ENCODE data around the gene PSMF1.

PSMF1 gene, protein sequence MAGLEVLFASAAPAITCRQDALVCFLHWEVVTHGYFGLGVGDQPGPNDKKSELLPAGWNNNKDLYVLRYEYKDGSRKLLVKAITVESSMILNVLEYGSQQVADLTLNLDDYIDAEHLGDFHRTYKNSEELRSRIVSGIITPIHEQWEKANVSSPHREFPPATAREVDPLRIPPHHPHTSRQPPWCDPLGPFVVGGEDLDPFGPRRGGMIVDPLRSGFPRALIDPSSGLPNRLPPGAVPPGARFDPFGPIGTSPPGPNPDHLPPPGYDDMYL

DNA sequence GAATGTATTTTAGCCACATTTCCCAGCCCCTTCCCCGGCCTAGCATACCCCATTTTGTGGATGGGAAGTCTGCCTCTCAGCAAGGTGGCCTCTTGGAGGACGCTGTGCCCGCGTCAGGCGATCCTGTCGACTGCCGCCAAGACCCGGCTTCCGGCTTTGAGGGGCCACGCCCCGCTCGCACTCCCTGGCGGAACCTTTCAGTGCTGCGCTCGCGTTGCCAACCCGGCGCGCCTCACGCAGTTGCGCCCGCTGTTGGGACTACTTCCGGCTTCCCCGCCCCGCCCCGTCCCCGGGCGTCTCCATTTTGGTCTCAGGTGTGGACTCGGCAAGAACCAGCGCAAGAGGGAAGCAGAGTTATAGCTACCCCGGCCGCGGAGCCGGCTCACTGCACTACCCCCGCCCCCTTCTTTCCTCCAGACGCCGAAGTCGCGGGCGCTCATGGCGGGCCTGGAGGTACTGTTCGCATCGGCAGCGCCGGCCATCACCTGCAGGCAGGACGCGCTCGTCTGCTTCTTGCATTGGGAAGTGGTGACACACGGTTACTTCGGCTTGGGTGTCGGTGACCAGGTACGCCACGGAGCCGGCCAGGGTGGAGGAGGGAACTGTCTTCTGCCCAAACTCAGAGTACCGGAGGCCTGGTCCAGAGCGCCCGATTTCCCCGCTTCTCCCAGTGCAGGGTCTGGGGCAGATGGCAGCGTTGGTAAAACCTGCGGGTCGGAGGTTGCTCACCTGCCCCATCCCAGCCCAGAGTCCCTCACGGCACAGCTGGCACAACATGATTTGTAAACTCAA, at the start of gene PSMF1:
PSMF1 (plus strand) TSS at position 267 of the 792 bp plus-strand sequence; CDS start at position 439, 172 bp downstream.
- DNase-seq, result peak; percentile 46 to 95 (median 87)

DNA sequence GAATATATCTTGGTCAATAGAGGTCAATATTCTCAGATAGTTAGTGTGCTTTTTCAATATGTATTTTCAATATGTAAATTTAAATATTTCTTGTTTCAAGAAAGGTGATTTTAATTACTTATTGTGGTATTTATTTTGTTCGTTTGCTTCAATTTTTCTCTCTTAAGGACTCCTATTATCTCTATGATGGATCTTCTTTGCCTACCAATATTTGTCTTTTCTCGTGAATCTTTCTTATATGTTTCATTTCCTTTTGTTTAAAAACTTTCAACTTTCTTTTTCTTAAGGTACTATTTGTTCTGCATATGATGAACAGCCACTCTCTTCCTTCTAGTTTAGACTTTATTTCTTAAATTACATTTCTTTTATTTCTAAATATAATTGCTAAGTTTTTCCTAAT, 46.1 kb upstream of the PSMF1 start:
- DNase-seq, result no peak

- DNase-seq, result no peak
These were observed 42.8 kb upstream of the PSMF1 start for GRCh38 chr20:1075616-1076015.

DNA sequence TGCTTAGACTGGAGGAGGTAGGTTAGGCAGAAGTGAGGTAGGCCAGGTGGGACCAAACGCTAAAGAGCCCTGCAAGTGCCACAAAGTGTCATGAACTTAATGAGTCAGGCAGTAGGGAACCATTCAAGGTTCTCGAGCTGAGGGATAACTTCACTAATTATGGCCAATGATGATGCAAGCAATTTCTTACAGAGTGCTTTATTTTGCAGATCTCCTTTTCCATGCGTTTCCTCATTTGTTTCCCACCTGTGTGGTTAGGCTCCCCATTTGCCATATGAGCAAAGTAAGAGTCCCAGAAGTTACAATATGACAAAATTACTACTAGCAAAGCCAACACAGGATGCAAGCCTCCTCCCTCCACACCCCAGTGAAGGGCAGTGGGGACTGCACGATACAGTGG, 36.5 kb upstream of the PSMF1 start:
- no peak for DNase-seq

GRCh38 chr20:1083431-1084080, 34.8 kb upstream of the PSMF1 start:
- DNase-seq, result no peak

GRCh38 chr20:1085492-1086276, 32.7 kb upstream of the PSMF1 start:
- DNase-seq, result no peak

- no peak for DNase-seq
These were observed 31.9 kb upstream of the PSMF1 start for GRCh38 chr20:1086277-1087213.

DNA sequence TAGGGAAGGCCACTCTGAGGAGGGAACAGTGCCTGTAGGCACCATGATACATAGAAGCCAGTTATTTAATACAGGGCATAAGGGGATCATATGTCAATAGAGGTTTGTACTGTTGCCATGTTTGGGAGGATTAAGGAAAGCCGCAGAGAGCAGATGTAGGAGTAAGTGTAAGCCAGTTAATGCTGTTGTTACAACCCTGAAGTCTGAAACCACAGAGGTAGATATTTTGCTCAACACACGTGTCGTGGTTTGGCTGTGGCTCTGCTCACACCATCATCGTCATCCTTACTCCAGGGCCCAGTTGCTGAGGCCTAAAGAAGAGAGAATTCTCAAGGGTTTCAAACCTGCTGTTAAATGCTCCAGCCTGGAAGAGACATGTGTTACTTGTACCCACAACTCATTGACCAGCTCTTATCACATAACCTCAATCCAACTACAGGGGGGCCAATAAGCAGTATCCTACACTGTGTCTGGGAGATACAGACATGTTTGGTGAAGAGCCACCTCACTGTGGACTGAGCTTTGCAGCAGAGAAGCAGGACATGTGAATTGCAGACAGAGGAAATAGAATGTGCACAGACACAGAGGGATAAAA, 31.0 kb upstream of the PSMF1 start:
- DNase-seq, result no peak

- DNase-seq, result no peak
These were observed 23.7 kb upstream of the PSMF1 start for GRCh38 chr20:1094751-1095150.

DNA sequence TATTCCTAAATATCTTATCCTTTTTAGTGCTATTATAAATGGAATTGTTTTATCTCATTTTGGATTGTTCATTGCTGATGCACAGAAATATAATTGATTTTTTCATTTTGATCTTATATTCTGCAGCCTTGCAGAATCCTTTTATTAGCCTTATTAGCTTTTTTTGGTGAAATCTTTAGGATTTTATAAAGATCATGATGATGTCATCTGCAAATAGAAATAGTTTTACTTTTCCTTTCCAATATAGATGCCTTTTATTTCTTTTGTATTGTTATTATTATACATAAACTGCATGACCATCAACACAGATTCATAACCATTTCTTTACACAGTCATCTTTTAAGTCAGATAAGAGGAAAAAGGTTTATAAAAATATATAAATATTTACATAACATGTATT, 16.9 kb upstream of the PSMF1 start:
- DNase-seq, result no peak

DNA sequence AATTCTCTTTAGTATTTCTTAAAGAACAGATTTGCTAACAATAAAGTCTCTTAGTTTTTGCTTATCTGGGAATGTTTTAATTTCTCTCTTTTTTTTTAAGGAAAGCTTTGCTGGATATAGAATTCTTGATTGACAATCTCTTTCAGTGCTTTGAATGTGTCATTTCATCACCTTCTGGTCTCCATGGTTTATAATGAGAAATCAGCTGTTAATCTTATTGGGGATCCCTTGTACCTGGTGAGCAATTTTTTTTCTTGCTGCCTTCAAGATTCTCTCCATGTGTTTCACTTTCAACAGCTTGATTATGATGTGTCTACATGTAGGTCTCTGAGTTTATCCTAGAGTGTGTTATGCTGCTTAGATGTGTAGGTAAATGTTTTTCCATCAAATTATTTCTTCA, 16.4 kb upstream of the PSMF1 start:
- no peak for DNase-seq

DNA sequence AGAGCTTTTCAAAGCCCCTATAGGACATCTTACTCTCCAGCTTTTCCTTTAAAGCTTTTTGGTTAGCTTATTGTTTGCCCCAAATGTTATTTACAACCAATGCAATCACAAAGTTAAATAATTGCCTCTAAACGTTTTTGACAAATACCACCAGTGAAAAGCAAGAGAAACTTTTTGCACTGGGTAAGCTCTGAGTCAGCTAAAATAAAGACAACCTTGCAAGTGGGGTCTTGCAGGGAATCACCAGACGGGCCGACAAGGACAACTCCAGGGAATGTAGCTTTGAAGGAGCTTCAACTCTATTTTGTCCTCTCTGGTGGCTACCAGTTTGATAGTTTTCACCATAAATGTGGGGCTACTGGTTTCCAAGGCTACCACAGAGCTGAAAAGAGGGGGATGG, 14.7 kb upstream of the PSMF1 start:
- no peak for DNase-seq

- no peak for DNase-seq
These were observed 12.7 kb upstream of the PSMF1 start for GRCh38 chr20:1105599-1106194.

DNA sequence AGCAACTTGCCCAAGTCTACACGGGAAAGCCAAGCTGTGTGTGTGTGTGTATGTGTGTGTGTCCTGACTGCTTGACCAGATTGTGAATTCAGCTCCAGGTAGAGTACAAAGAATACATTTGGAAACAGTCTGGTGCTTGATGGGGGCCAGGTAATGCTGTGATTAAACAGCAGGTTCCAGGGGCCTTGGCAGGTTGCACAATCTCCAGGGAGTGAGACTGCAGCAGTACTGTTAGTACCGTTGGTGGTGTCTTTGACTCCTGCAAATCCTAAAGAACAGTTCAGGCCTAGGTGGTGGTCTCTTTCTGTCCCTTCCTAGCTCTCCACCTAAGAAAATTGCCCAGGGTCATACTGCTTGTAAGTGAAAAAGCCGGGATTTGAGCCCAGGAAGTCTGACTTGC, 11.2 kb upstream of the PSMF1 start:
- no peak for DNase-seq

GRCh38 chr20:1108437-1108920, 9.9 kb upstream of the PSMF1 start:
- peak in 35 of 56 donors; percentile 1 to 73 (median 13) for DNase-seq

- DNase-seq, result no peak
These were observed 5.5 kb upstream of the PSMF1 start for GRCh38 chr20:1112908-1113307.

- DNase-seq, result no peak
These were observed 432 bp upstream of the PSMF1 start for GRCh38 chr20:1118004-1118335.

GRCh38 chr20:1119128-1119505, 715 bp downstream of the PSMF1 start:
- no peak for DNase-seq

DNA sequence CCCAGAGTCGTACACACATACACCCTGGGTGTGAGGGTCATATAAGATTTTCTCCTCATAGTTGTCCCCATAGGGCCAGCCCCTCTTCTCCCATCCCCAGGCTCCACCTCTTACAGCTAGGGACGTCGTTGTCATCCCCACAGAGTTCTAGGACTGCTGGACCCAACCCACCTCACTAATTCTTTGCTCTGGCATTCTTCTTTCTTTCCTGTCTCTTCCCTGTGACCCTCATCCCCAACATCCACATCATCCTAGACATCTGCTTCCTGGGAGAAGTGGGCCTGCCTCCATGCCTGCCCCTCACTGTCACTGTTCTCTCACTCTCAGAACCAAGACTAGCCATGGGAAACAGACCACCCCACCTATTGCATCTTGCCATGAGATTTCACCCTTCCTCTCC, 1.1 kb downstream of the PSMF1 start:
- DNase-seq, result no peak

- DNase-seq, result no peak
These were observed 3.0 kb downstream of the PSMF1 start for GRCh38 chr20:1121429-1121828.
